Transverse colon (tissue), 4 donors: ENCODE data around the gene RNLS. TPM values are rescaled to one million over a fixed set of nuclear protein-coding genes. Genes with fewer than 3 reads are reported as not detected.

Experiments used
- DNase-seq: peaks from one replicate; pipeline ENCODE4 v3.0.0-alpha.2; 2019
- H3K27ac ChIP-seq, 4 donors: fragments of 200-600 bp; sonication (generic); 2 replicates each; pipeline ENCODE4 v1.5.1; 2016 to 2018; ENCODE audit warnings: inconsistent platforms in 4 of 4
- H3K27me3 ChIP-seq: fragments of 200-600 bp; sonication (generic); 2 replicates; pipeline ENCODE4 v1.5.1; 2017; ENCODE audit warnings: inconsistent platforms
- H3K36me3 ChIP-seq, 4 donors: fragments of 200-600 bp; sonication (generic); 2 replicates each; pipeline ENCODE4 v1.5.1; 2017 to 2019; ENCODE audit warnings: inconsistent platforms in 4 of 4
- H3K4me1 ChIP-seq, 4 donors: fragments of 200-600 bp; sonication (generic); 2 replicates each; pipeline ENCODE4 v1.5.1; 2017 to 2020; ENCODE audit warnings: inconsistent platforms in 4 of 4
- H3K4me3 ChIP-seq, 4 donors: fragments of 200-600 bp; sonication (generic); 1 replicate in 1 of 4; 2 replicates in 3 of 4; pipeline versions ENCODE4 v1.5.1 to v1.6.1; 2017 to 2019; ENCODE audit warnings: inconsistent platforms in 4 of 4
- H3K9me3 ChIP-seq, 2 donors: fragments of 200-600 bp; sonication (generic); 2 replicates each; pipeline ENCODE4 v1.5.1; 2017 to 2019; ENCODE audit warnings: inconsistent platforms in 2 of 2
- CTCF ChIP-seq, 5 experiments: fragments of 200-600 bp in 3 of 5; fragments of 450-650 bp in 2 of 5; sonication (generic) in 3 of 5; IDR thresholded peaks; 1 replicate in 2 of 5; 2 replicates in 3 of 5; pipeline ENCODE4 v1.5.1; 2016 to 2017; ENCODE audit warnings: antibody characterized with exemption in 5 of 5, inconsistent platforms in 3 of 5, mild to moderate bottlenecking in 2 of 5, moderate library complexity in 1 of 5
- EP300 ChIP-seq: sonication (generic); formaldehyde crosslinking; IDR thresholded peaks from one replicate; pipeline ENCODE4 v1.6.1; 2017; ENCODE audit warnings: antibody characterized with exemption, low read depth
- POLR2A ChIP-seq: fragments of 450-650 bp; IDR thresholded peaks from one replicate; pipeline ENCODE4 v1.6.1; 2016; ENCODE audit warnings: antibody characterized with exemption, mild to moderate bottlenecking, moderate library complexity
- POLR2AphosphoS5 ChIP-seq, 3 donors: sonication (generic); formaldehyde crosslinking; IDR thresholded peaks; one replicate each; pipeline ENCODE4 v1.6.1; 2016; ENCODE audit warnings: antibody characterized with exemption in 3 of 3
- WGBS, 2 donors: methylation state at CpG; one replicate each; pipeline ENCODE4 v1.1.5; 2018; ENCODE audit warnings: low coverage in 1 of 2; 5-methylcytosine and 5-hydroxymethylcytosine counted together
- in situ Hi-C, 4 donors: fragments of 200-750 bp; cut with MboI; loops; one replicate each; pipeline versions ENCODE4 v1.15.0 to v1.15.1; 2017; ENCODE audit warnings: low sequenced_read_pairs in 3 of 4, low pct_ligation_motif_present in 1 of 4, low pct_unique_long_range_greater_than_20kb in 1 of 4
- intact Hi-C: fragments of 100-400 bp; cut with DNase I; formaldehyde crosslinking; loops from one replicate; pipeline ENCODE4 v1.15.1; 2023; ENCODE audit warnings: low total_unique reads
- total RNA-seq, 4 donors: library from RNA; depleted of rRNA; stranded (reverse); fragments of >200 nt; gene quantifications; one replicate each; pipeline ENCODE4 v1.1.0, GENCODE V29; 2016

Gene RNLS
- total RNA-seq, 4 donors from 2014 or later = 2.4 to 78.2 (median 28.9) TPM

- H3K27ac ChIP-seq = no peak overlapping the region
- no peaks in the 10 kb centered on the region for H3K36me3 ChIP-seq
- H3K27me3 ChIP-seq = no peaks in the 10 kb centered on the region
- intact Hi-C loops = no loop called here
- peaks cover 0 to 13% (median 0%) of the 10 kb centered on the region in 4 donors for H3K4me1 ChIP-seq
- TF ChIP-seq POLR2A (no peak), EP300 (no peak), CTCF (IDR thresholded peaks at IDR 0.05) (no peak), POLR2AphosphoS5 (IDR thresholded peaks at IDR 0.05) (no peak)
- in situ Hi-C loops = no loop called here
- no peaks in the 10 kb centered on the region for H3K9me3 ChIP-seq
- H3K4me3 ChIP-seq = no peak overlapping the region
- DNase-seq = no peak
These were observed 291.0 kb downstream of the RNLS start for GRCh38 chr10:88292185-88292514.

- DNase-seq = no peak
- WGBS, 2 donors = 90% methylated on average over 2 to 4 of the region's 4 CpGs
- Histone ChIP-seq H3K27me3 (no peaks in the 10 kb centered on the region), H3K4me1 (peaks cover 0 to 13% (median 0%) of the 10 kb centered on the region in 4 donors), H3K36me3 (no peaks in the 10 kb centered on the region), H3K27ac (no peak overlapping the region), H3K4me3 (no peak overlapping the region), H3K9me3 (no peaks in the 10 kb centered on the region)
- no peak for TF ChIP-seq POLR2AphosphoS5 (IDR thresholded peaks at IDR 0.05)
- no peak for TF ChIP-seq POLR2A
- no peak for TF ChIP-seq CTCF (IDR thresholded peaks at IDR 0.05)
- TF ChIP-seq EP300 = no peak
- in situ Hi-C loops (no loop called here), intact Hi-C loops (no loop called here)
These were observed 291.6 kb downstream of the RNLS start for GRCh38 chr10:88291289-88292184.

DNA sequence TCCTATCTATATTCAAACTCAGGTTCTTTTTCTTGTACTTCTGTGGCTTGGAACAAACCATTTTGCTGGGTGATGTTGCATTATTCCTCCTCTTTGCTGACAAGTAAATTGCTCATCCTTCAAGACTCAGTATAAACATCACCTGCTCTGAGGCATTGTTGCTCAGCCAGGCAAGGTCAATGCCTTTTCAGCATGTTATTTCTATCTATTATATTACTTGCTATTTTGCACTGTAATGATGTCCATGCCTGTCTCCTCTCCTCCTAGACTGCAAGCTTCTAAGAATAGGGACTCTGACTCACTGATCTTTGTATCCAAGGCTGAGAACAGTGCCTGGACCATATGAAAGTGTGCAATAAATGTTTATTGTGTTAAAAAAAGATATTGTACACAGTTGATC is 293.8 kb downstream of the RNLS start:
- in situ Hi-C loops = no loop called here
- Histone ChIP-seq H3K9me3 (no peaks in the 10 kb centered on the region), H3K36me3 (no peaks in the 10 kb centered on the region), H3K4me3 (no peak overlapping the region), H3K27ac (no peak overlapping the region), H3K4me1 (peaks cover 0 to 13% (median 0%) of the 10 kb centered on the region in 4 donors), H3K27me3 (no peaks in the 10 kb centered on the region)
- intact Hi-C loops = no loop called here
- TF ChIP-seq POLR2AphosphoS5 (IDR thresholded peaks at IDR 0.05) = no peak
- no peak for TF ChIP-seq CTCF (IDR thresholded peaks at IDR 0.05)
- no peak for TF ChIP-seq POLR2A
- no peak for TF ChIP-seq EP300
- DNase-seq = no peak

DNA sequence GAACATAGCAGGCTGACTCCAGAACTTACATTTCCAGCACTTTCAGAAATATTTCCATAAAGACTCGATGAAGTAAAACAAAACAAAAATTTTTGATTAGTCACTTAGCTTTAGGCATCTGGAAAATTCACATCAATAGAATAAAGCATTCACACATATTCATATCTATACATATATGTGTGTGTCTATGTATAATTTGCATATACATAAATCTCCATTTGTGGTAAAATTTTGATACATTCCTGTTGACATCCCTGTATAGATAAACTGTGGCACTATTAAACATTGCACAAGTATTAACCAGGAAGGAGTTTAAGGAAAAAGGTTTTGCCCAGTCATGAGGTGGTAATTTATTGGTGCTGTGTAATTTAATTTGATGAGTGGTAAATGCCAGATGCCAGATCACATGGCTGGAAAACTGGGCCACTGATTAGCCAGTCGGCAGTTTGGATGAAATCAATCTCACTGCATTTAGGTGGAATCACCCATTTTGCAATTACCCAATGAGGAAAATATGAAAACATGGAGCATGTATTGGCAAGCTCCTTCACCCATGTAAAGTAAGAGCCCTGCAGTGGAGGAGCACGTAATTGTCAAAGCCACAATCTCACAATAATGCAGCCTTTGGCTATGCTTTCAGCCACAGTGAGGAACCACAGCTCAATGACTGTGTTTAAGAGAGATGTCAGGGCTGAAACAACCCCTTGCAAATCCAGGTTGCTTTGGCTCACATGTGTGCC is 294.6 kb downstream of the RNLS start:
- intact Hi-C loops = no loop called here
- Histone ChIP-seq H3K36me3 (no peaks in the 10 kb centered on the region), H3K27me3 (no peaks in the 10 kb centered on the region), H3K27ac (no peak overlapping the region), H3K4me1 (peaks cover 0 to 13% (median 0%) of the 10 kb centered on the region in 4 donors), H3K4me3 (no peak overlapping the region), H3K9me3 (no peaks in the 10 kb centered on the region)
- in situ Hi-C loops = no loop called here
- TF ChIP-seq POLR2AphosphoS5 (IDR thresholded peaks at IDR 0.05) (no peak), CTCF (IDR thresholded peaks at IDR 0.05) (no peak), EP300 (no peak), POLR2A (no peak)
- DNase-seq = no peak
- 74 to 81% methylated on average over 2 to 3 of the region's 3 CpGs for WGBS, 2 donors
